Mucosa of descending colon (tissue), 3 donors: ENCODE results near the gene CAMKK1. TPM values are rescaled to one million over a fixed set of nuclear protein-coding genes. Genes with fewer than 3 reads are reported as not detected.
"Not testable (repeated sequence)": the region's sequence is repeated elsewhere in the genome, so short reads cannot be mapped to it uniquely, and the experiment has no call there.

Experiments
- ATAC-seq: fragments of 200-7000 bp; cut with Tn5 transposase; one replicate; pipeline ENCODE4 v1.9.1; 2020; ENCODE audit warnings: mild to moderate bottlenecking, moderate library complexity
- DNase-seq, 3 donors: peaks; one replicate each; pipeline ENCODE4 v3.0.0-alpha.2; 2020
- H3K36me3 ChIP-seq: fragments of 200-600 bp; one replicate; pipeline ENCODE4 v1.8.0; 2021; ENCODE audit warnings: low read depth, mild to moderate bottlenecking
- H3K4me1 ChIP-seq: fragments of 200-600 bp; one replicate; pipeline ENCODE4 v1.8.0; 2021; ENCODE audit warnings: low read depth, mild to moderate bottlenecking
- H3K4me3 ChIP-seq: fragments of 200-600 bp; one replicate; pipeline ENCODE4 v1.8.0; 2021; ENCODE audit warnings: mild to moderate bottlenecking
- H3K9me3 ChIP-seq: fragments of 200-600 bp; one replicate; pipeline ENCODE4 v1.8.0; 2021; ENCODE audit warnings: mild to moderate bottlenecking
- CTCF ChIP-seq: fragments of 200-600 bp; IDR thresholded peaks from one replicate; pipeline ENCODE4 v1.8.0; 2022; ENCODE audit warnings: antibody characterized with exemption, mild to moderate bottlenecking
- intact Hi-C, 2 donors: fragments of 100-400 bp; cut with DNase I in 1 of 2; cut with micrococcal nuclease in 1 of 2; formaldehyde crosslinking; loops; one replicate each; pipeline versions ENCODE4 v1.11.0 to v1.11.1; 2022; cut with DNase I, micrococcal nuclease
- total RNA-seq, 3 donors: library from RNA; stranded (reverse); fragmentation: NEBNext Ultra II Directional in 2 of 3; extraction: Animal tissue kit (Norgen Biotek cat#: 25700) in 2 of 3; gene quantifications; one replicate each; pipeline versions ENCODE4 v1.2.1 to v1.2.4, GENCODE V29; 2021 to 2023
- donor health status: DM: no; HTN: no; CAD: no; lungs with moderate emphysema.
- donor health status: DM: no; HTN: no; CAD: no.
- donor health status: DM: no; HTN: yes; CAD: no.

CAMKK1 gene
- total RNA-seq, 3 donors from 2014 or later, result 4.8 to 11.6 (median 6.2) TPM

DNA sequence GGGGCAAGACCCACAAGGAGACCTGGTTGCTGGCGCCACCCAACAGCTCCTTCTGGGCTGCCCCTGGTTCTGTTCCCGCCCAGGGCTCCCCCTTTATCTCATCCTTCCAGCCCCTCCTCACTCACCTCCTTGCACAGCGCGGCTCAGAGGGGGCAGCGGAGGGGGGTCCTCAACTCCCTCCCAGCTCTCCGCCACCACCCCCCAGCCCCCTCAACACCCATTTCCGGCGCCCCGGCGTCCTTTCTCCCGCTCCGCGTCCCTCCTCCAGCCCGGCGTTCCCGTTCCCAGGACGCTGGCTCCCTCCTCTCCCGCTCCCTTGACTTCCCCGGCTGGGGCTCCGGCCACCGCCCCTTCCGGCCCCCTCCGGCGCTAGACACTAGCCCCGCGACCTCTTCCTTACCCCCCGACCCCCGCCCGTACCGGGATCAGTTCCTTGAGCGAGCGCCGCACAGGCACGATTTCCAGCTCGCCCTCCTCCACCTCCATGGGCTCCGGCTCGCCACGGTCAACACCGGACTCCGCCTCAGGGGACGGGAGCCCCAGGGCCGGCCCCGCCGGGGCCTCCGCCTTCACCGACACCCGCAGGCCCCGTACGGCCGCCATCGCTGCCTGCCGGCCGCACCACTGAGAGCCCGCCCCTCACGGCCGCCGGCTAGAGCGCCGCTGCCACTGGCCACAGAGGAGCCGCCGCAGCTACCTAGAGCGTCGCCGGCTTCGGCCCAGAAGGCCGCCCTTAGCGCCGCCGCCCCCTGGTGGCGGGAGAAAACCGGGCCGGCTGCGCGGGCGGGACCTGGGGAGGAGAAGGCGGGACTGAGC is 47.0 kb downstream of the CAMKK1 start, which contains the start of gene NCBP3:
Gene NCBP3 (minus strand): TSS at position 626 of the 816 bp plus-strand sequence. CDS start 23 bp downstream, at position 603.
- H3K9me3 ChIP-seq, result no peaks in the 10 kb centered on the region
- intact Hi-C loops, result no loop called here
- peak within 1 kb of the TSS; percentile 98 for H3K4me3 ChIP-seq
- H3K36me3 ChIP-seq, result peaks cover 9% of the 10 kb centered on the region
- H3K4me1 ChIP-seq, result peaks cover 16% of the 10 kb centered on the region
- DNase-seq (peak; percentile 87 to 95 (median 94)), ATAC-seq (peak; percentile 99)
- TF ChIP-seq CTCF, result peak; percentile 96

DNA sequence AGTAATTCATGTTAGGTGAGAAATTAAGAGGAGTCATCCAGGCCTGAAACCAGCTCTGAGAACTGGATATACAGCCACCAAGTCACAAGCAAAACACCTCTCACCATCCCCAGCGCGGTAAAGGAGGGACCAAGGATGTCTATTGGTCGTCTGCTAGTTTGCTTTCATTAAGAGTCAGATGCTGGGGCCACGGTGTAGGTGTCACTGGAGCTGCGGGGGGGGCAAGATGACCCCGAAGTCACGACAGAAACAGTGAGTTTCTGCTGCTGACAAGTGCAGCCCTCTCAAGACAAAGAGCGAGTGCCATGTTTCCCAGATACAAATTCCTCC is 47.6 kb downstream of the CAMKK1 start:
- Histone ChIP-seq H3K4me3 (peak overlapping the region; percentile 98), H3K9me3 (no peaks in the 10 kb centered on the region), H3K4me1 (peaks cover 16% of the 10 kb centered on the region), H3K36me3 (peaks cover 9% of the 10 kb centered on the region)
- DNase-seq (peak in 1 of 3 donors; percentile 41), ATAC-seq (peak; percentile 10)
- TF ChIP-seq CTCF, result no peak
- intact Hi-C loops, result no loop called here

GRCh38 chr17:3844556-3844955 is 48.3 kb downstream of the CAMKK1 start:
- H3K9me3 ChIP-seq, H3K4me3 ChIP-seq, ATAC-seq, H3K36me3 ChIP-seq, DNase-seq: not testable (repeated sequence)
- H3K4me1 ChIP-seq, result peaks cover 16% of the 10 kb centered on the region
- intact Hi-C loops, result loop anchor here in 1 of 2 donors (5.0 kb wide), 1 partner anchor 107 kb away; no protein-coding TSS in a partner anchor

GRCh38 chr17:3843935-3844516 is 48.8 kb downstream of the CAMKK1 start:
- intact Hi-C loops, result loop anchor here in 1 of 2 donors (5.0 kb wide), 1 partner anchor 107 kb away; no protein-coding TSS in a partner anchor
- TF ChIP-seq CTCF, result peak; percentile 26
- no peak overlapping the region for H3K4me3 ChIP-seq
- ATAC-seq (peak; percentile 55), DNase-seq (peak in 2 of 3 donors; percentile 68 to 69)
- H3K4me1 ChIP-seq, result peaks cover 18% of the 10 kb centered on the region
- peaks cover 9% of the 10 kb centered on the region for H3K36me3 ChIP-seq
- no peaks in the 10 kb centered on the region for H3K9me3 ChIP-seq

DNA sequence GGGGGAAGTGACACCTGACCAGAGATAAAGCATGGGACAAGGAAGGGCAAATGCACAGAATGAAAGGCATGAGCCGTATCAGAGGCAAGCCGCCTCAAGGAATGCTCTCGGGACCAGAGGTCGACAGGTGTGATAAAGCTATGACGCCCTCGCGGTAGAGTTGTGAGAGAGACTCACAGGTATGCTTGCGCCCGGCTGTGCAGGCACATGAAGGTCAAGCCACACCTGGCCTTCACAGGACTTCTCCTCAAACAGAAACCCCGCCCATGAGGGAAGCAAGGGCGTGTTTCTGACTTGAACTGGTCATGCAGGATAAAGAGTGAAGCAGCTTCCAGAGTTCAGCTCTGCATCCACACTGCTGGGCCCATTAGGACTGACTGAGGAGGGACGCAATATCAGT is 54.6 kb downstream of the CAMKK1 start:
- intact Hi-C loops, result no loop called here
- Histone ChIP-seq H3K36me3 (peaks cover 9% of the 10 kb centered on the region), H3K4me3 (peak overlapping the region; percentile 12), H3K4me1 (peaks cover 8% of the 10 kb centered on the region), H3K9me3 (no peaks in the 10 kb centered on the region)
- DNase-seq (peak; percentile 86 to 94 (median 90)), ATAC-seq (peak; percentile 99)
- TF ChIP-seq CTCF, result no peak

DNA sequence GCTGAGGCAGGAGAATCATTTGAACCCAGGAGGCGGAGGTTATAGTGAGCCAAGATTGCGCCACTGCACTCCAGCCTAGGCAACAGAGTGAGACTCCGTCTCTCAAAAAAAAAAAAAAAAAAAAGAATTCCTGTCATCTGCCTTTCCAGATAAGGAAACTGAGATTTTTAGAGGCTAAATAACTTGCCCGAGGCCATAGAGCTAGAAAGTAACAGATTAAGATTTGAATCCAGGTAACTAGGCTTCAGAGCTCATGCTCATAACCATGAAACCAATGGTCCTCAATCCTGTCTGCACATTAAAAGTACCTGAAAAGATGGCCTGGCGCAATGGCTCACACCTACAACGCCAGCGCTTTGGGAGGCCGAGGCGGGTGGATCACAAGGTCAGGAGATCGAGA is 56.3 kb downstream of the CAMKK1 start:
- no peaks in the 10 kb centered on the region for H3K36me3 ChIP-seq
- DNase-seq (no peak), ATAC-seq (no peak)
- peaks cover 8% of the 10 kb centered on the region for H3K4me1 ChIP-seq
- no peak for TF ChIP-seq CTCF
- no peaks in the 10 kb centered on the region for H3K9me3 ChIP-seq
- no peak overlapping the region for H3K4me3 ChIP-seq
- intact Hi-C loops, result no loop called here
